Thoracic aorta (tissue), 2 donors: ENCODE results near the gene TRAPPC4. TPM values are rescaled to one million over a fixed set of nuclear protein-coding genes. Genes with fewer than 3 reads are reported as not detected.
"Not testable (repeated sequence)": the region's sequence is repeated elsewhere in the genome, so short reads cannot be mapped to it uniquely, and the experiment has no call there.

Experiments
- ATAC-seq: fragments of 150-250 bp; one replicate; pipeline ENCODE4 v1.8.0; 2017; ENCODE audit warnings: low read depth; ENCODE audit not compliant: insufficient number of reproducible peaks, low FRiP score
- DNase-seq: peaks from one replicate; pipeline ENCODE4 v3.0.0-alpha.2; 2020; ENCODE audit warnings: low spot score
- H3K27ac ChIP-seq, 2 donors: fragments of 200-600 bp; sonication (generic); 1 replicate in 1 of 2; 2 replicates in 1 of 2; pipeline ENCODE4 v1.5.1; 2016; ENCODE audit warnings: mild to moderate bottlenecking in 2 of 2, moderate library complexity in 2 of 2
- H3K27me3 ChIP-seq: fragments of 200-600 bp; sonication (generic); replicated peaks from 2 replicates; pipeline ENCODE4 v1.6.0; 2016; ENCODE audit warnings: mild to moderate bottlenecking; ENCODE audit not compliant: insufficient read depth
- H3K36me3 ChIP-seq: fragments of 200-600 bp; sonication (generic); one replicate; pipeline ENCODE4 v1.5.1; 2016
- H3K4me1 ChIP-seq, 2 donors: fragments of 200-600 bp; sonication (generic); 1 replicate in 1 of 2; 2 replicates in 1 of 2; pipeline versions ENCODE4 v1.5.1 to v1.6.0; 2016; ENCODE audit warnings: low read depth in 2 of 2, mild to moderate bottlenecking in 1 of 2; ENCODE audit not compliant: control insufficient read depth in 1 of 2
- H3K4me3 ChIP-seq: fragments of 200-600 bp; sonication (generic); 2 replicates; pipeline ENCODE4 v1.5.1; 2016; ENCODE audit warnings: mild to moderate bottlenecking
- H3K9me3 ChIP-seq: fragments of 200-600 bp; sonication (generic); 2 replicates; pipeline ENCODE4 v1.5.1; 2016
- CTCF ChIP-seq: fragments of 200-600 bp; sonication (generic); IDR thresholded peaks from one replicate; pipeline ENCODE4 v1.5.1; 2019; ENCODE audit warnings: antibody characterized with exemption
- total RNA-seq, 2 donors: library from RNA; depleted of rRNA; stranded (reverse); fragments of >200 nt; gene quantifications; one replicate each; pipeline versions ENCODE4 v1.1.0 to v1.2.3, GENCODE V29; 2016

Gene TRAPPC4
- total RNA-seq, 2 donors from 2014 or later = 58.2 to 63.0 TPM

DNA sequence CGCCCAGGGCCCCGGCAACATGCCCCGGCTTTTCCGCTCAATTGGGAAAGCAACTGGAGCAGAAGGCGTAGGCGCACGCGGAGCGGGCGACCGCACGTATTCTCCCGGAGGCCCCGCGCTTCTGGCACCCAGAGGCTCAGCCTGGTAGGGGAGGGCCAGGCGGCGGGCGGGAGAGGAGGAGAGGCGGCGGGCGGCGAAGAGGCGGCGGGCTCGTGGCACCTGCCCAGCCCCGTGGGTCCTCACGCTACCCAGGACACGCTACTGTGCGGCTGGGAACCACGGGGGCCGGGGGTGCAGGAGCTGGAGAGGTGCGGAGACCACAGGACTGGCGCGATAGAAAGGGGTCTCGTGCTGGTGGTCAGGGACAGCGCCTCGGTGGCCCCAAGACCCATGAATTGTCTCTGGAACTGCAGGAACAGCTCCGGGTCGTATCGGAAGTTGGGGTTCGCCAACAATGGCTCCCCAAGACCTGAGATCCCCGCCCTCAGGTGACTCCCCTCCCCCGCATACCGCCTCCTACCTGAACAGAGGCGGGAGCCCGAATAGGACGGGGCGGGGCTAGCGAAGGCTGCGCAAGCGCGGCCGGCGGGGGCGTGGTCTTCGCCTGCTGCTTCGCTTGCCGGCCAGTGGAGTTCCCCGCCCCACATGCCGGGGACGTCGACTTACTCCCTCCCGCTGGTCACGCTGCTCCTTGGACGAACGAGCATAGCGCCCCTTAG lies 11.9 kb downstream of the TRAPPC4 start, which contains the start of gene SLC37A4:
Gene SLC37A4 (minus strand): TSS at position 549 of the 719 bp plus-strand sequence.
- Histone ChIP-seq H3K27me3 (no peaks in the 10 kb centered on the region), H3K27ac (peak within 1 kb of the TSS; percentile 58 to 73), H3K4me3 (peak within 1 kb of the TSS; percentile 94), H3K4me1 (peaks cover 8 to 20% of the 10 kb centered on the region in 2 donors), H3K36me3 (no peaks in the 10 kb centered on the region), H3K9me3 (no peaks in the 10 kb centered on the region)
- TF ChIP-seq CTCF = peak; percentile 80
- DNase-seq (peak; percentile 89), ATAC-seq (peak; percentile 84)

DNA sequence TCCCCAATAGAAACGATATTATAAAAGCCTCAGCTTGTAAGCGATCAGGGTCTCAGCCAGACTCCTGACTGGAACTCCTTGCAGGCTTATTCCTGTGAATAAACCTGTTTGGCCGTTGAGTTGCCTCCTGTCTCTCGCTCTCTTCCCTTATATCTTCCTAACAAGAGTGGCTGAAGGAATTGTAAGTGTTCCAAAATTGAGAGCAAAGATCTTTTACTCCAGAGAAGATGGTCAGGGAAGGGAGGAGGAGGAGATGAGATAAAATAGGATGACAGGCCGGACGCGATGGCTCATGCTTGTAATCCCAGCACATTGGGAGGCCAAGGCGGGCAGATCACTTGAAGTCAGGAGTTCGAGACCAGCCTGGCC lies 13.3 kb downstream of the TRAPPC4 start:
- no peak for DNase-seq
- Histone ChIP-seq H3K9me3 (no peaks in the 10 kb centered on the region), H3K27ac (no peak overlapping the region), H3K4me3 (no peak overlapping the region), H3K4me1 (peaks cover 8 to 16% of the 10 kb centered on the region in 2 donors), H3K36me3 (no peaks in the 10 kb centered on the region), H3K27me3 (no peaks in the 10 kb centered on the region)
- no peak for TF ChIP-seq CTCF
- ATAC-seq = no peak

- not testable (repeated sequence) for H3K4me3 ChIP-seq, H3K27ac ChIP-seq, H3K9me3 ChIP-seq, DNase-seq, ATAC-seq, H3K27me3 ChIP-seq, H3K36me3 ChIP-seq
- H3K4me1 ChIP-seq = peaks cover 8 to 16% of the 10 kb centered on the region in 2 donors
Measured at GRCh38 chr11:119033421-119033820, 14.9 kb downstream of the TRAPPC4 start.

DNA sequence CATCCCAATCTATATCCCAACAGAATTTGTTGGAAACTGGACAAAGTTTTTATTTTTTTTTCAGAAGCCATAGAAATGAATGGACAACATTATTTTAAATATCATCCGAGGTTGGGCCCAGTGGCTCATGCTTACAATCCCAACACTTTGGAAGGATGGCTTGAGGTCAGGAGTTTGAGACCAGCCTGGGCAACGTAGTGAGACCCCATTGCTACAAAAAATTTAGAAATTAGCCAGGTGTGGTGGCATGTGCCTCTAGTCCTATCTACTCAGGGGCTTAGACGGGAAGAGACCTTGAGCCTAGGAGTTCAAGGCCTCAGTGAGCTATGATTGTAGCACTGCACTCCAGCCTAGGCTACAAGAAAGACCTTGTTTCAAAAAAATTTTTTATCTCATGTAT lies 16.2 kb downstream of the TRAPPC4 start:
- Histone ChIP-seq H3K27me3 (no peaks in the 10 kb centered on the region), H3K27ac (no peak overlapping the region), H3K4me1 (peaks cover 3 to 11% of the 10 kb centered on the region in 2 donors), H3K9me3 (no peaks in the 10 kb centered on the region), H3K4me3 (no peak overlapping the region), H3K36me3 (no peaks in the 10 kb centered on the region)
- DNase-seq = no peak
- no peak for TF ChIP-seq CTCF
- ATAC-seq = no peak

GRCh38 chr11:119038884-119039283 lies 20.3 kb downstream of the TRAPPC4 start:
- Histone ChIP-seq H3K27me3 (no peaks in the 10 kb centered on the region), H3K36me3 (no peaks in the 10 kb centered on the region), H3K4me3 (no peak overlapping the region), H3K9me3 (no peaks in the 10 kb centered on the region), H3K4me1 (no peaks in the 10 kb centered on the region), H3K27ac (no peak overlapping the region)
- ATAC-seq = no peak
- TF ChIP-seq CTCF = no peak
- no peak for DNase-seq

DNA sequence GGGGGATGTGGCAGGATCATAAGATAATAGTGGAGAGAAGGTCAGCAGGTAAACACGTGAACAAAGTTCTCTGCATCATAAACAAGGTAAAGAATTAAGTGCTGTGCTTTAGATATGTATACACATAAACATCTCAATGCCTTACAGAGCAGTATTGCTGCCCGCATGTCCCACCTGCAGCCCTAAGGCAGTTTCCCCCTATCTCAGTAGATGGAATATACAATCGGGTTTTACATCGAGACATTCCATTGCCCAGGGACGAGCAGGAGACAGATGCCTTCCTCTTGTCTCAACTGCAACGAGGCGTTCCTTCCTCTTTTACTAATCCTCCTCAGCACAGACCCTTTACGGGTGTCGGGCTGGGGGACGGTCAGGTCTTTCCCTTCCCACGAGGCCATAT lies 20.9 kb downstream of the TRAPPC4 start:
- H3K36me3 ChIP-seq, H3K27me3 ChIP-seq, H3K4me3 ChIP-seq, ATAC-seq, H3K9me3 ChIP-seq, H3K4me1 ChIP-seq, H3K27ac ChIP-seq, DNase-seq: not testable (repeated sequence)
